ENCODE measurements around the gene POC1A. TPM values are rescaled to one million over a fixed set of nuclear protein-coding genes. Genes with fewer than 3 reads are reported as not detected.

The POC1A gene
- polyA plus RNA-seq, 1 of the 3 experiments (the other 2 are of a cell fraction) = 11.7 TPM

GRCh38 chr3:52119099-52119498, 35.1 kb downstream of the POC1A start:
- no peak overlapping the region for H3K4me3 ChIP-seq (ENCODE audit: low read depth in 2 of 2, low read length in 1 of 2)
- TF ChIP-seq MAX (IDR thresholded peaks at IDR 0.05; ENCODE audit: low read depth) (no peak), RFX5 (IDR thresholded peaks at IDR 0.05; ENCODE audit: low read length) (no peak), FOXJ3 (CRISPR knock-in tag; IDR thresholded peaks at IDR 0.05) (no peak), TAF1 (IDR thresholded peaks at IDR 0.05; ENCODE audit: borderline replicate concordance, low read depth, low read length) (no peak), IRF3 (IDR thresholded peaks at IDR 0.05; ENCODE audit: low read depth, low read length) (no peak), MEF2A (IDR thresholded peaks at IDR 0.05; ENCODE audit: borderline replicate concordance, low read depth) (no peak), SMC3 (IDR thresholded peaks at IDR 0.05; ENCODE audit: low read depth, low read length) (no peak), EZH2phosphoT487 (IDR thresholded peaks at IDR 0.05; ENCODE audit: borderline replicate concordance, low read depth) (no peak), TCF12 (IDR thresholded peaks at IDR 0.05) (no peak), SIN3A (IDR thresholded peaks at IDR 0.05; ENCODE audit: borderline replicate concordance, low read depth, low read length) (no peak), FOSL2 (IDR thresholded peaks at IDR 0.05; ENCODE audit: borderline replicate concordance, low read depth) (no peak), RXRA (IDR thresholded peaks at IDR 0.05; ENCODE audit: borderline replicate concordance, low read depth) (no peak), ELF1 (IDR thresholded peaks at IDR 0.05) (no peak), MXI1 (IDR thresholded peaks at IDR 0.05; ENCODE audit: low read depth, low read length) (no peak), GABPA (IDR thresholded peaks at IDR 0.05; ENCODE audit: low read depth) (no peak), RAD21 (IDR thresholded peaks at IDR 0.05; ENCODE audit: low read length) (no peak)
- TF ChIP-seq, protein P1, sequence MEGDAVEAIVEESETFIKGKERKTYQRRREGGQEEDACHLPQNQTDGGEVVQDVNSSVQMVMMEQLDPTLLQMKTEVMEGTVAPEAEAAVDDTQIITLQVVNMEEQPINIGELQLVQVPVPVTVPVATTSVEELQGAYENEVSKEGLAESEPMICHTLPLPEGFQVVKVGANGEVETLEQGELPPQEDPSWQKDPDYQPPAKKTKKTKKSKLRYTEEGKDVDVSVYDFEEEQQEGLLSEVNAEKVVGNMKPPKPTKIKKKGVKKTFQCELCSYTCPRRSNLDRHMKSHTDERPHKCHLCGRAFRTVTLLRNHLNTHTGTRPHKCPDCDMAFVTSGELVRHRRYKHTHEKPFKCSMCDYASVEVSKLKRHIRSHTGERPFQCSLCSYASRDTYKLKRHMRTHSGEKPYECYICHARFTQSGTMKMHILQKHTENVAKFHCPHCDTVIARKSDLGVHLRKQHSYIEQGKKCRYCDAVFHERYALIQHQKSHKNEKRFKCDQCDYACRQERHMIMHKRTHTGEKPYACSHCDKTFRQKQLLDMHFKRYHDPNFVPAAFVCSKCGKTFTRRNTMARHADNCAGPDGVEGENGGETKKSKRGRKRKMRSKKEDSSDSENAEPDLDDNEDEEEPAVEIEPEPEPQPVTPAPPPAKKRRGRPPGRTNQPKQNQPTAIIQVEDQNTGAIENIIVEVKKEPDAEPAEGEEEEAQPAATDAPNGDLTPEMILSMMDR (IDR thresholded peaks at IDR 0.05) = no peak
- TF ChIP-seq, protein P2, sequence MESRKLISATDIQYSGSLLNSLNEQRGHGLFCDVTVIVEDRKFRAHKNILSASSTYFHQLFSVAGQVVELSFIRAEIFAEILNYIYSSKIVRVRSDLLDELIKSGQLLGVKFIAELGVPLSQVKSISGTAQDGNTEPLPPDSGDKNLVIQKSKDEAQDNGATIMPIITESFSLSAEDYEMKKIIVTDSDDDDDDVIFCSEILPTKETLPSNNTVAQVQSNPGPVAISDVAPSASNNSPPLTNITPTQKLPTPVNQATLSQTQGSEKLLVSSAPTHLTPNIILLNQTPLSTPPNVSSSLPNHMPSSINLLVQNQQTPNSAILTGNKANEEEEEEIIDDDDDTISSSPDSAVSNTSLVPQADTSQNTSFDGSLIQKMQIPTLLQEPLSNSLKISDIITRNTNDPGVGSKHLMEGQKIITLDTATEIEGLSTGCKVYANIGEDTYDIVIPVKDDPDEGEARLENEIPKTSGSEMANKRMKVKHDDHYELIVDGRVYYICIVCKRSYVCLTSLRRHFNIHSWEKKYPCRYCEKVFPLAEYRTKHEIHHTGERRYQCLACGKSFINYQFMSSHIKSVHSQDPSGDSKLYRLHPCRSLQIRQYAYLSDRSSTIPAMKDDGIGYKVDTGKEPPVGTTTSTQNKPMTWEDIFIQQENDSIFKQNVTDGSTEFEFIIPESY (IDR thresholded peaks at IDR 0.05; ENCODE audit: borderline replicate concordance, low read depth) = no peak
- no peaks in the 10 kb centered on the region for H3K79me2 ChIP-seq (ENCODE audit: insufficient read depth)
- H3K36me3 ChIP-seq (replicated peaks in 1 of 2; ENCODE audit: control insufficient read depth in 1 of 2, insufficient read depth in 2 of 2, low read length in 1 of 2) = peaks cover 2 to 18% of the 10 kb centered on the region in 2 experiments
- no peaks in the 10 kb centered on the region for H3F3A ChIP-seq (replicated peaks; ENCODE audit: insufficient read depth)
- H3K27ac ChIP-seq (ENCODE audit: low read depth in 2 of 2, low read length in 1 of 2) = no peak overlapping the region
- no peaks in the 10 kb centered on the region for H4K20me1 ChIP-seq (ENCODE audit: insufficient read depth)
- H3K9ac ChIP-seq = no peak overlapping the region
- no peaks in the 10 kb centered on the region for H3K9me3 ChIP-seq
- POLR2A ChIA-PET = interaction anchor here (1.1 kb wide), 1 partner anchor 62 kb away, joined by 3 read pairs; no protein-coding TSS in a partner anchor
- no peak for DNase-seq
- no peaks in the 10 kb centered on the region for H3K9me2 ChIP-seq
- no peaks in the 10 kb centered on the region for H3K27me3 ChIP-seq (ENCODE audit: insufficient read depth)
- no peak overlapping the region for H3K4me2 ChIP-seq
- H2AFZ ChIP-seq (ENCODE audit: low read depth) = no peak overlapping the region
- H3K4me1 ChIP-seq (ENCODE audit: control insufficient read depth in 1 of 2, insufficient read depth in 2 of 2, low read depth in 1 of 2, low read length in 1 of 2) = peaks cover 0 to 29% of the 10 kb centered on the region in 2 experiments; a peak in 1 of 4 replicates
- CTCF ChIA-PET = interaction anchor here (1.7 to 12.7 kb wide), 5 partner anchors 9 to 115 kb away, joined by 5 to 366 read pairs (median 11); partner anchors contain the start of gene DUSP7
- WGBS (ENCODE audit: low lambda C conversion rate) = 100% methylated on average over 5 of the region's 5 CpGs
